SK-N-SH treated with all-trans-retinoic acid at 6 μM for 48 hours (cell line): ENCODE measurements around the gene LIPH.

ENCODE experiments used
- ATAC-seq: fragments of 200-7000 bp; cut with Tn5 transposase; 3 replicates; pipeline ENCODE4 v1.9.1; 2020; ENCODE audit warnings: mild to moderate bottlenecking, moderate library complexity
- ARNTL ChIP-seq: fragments of 450-650 bp; formaldehyde crosslinking; IDR thresholded peaks from 2 replicates; pipeline ENCODE4 v1.5.0; 2020; ENCODE audit warnings: low read depth, mild to moderate bottlenecking, moderate library complexity, borderline replicate concordance
- BACH2 ChIP-seq: fragments of 250-450 bp; sonication (Bioruptor Pico); IDR thresholded peaks from 2 replicates; pipeline ENCODE4 v1.9.0; 2021; ENCODE audit warnings: mild to moderate bottlenecking, borderline replicate concordance
- CSDC2 ChIP-seq: fragments of 250-450 bp; sonication (Bioruptor Pico); IDR thresholded peaks from 2 replicates; pipeline ENCODE4 v1.5.0; 2020; ENCODE audit warnings: mild to moderate bottlenecking, moderate library complexity
- ESRRG ChIP-seq: fragments of 250-450 bp; sonication (Bioruptor Pico); IDR thresholded peaks from 2 replicates; pipeline ENCODE4 v1.6.1; 2021; ENCODE audit warnings: mild to moderate bottlenecking
- GLIS3 ChIP-seq: fragments of 250-450 bp; sonication (Bioruptor Pico); IDR thresholded peaks from 2 replicates; pipeline ENCODE4 v1.5.0; 2020; ENCODE audit warnings: mild to moderate bottlenecking, moderate library complexity
- ISL1 ChIP-seq: fragments of 250-450 bp; sonication (Bioruptor Pico); IDR thresholded peaks from 2 replicates; pipeline ENCODE4 v2.1.2; 2022; ENCODE audit warnings: mild to moderate bottlenecking, moderate library complexity
- PATZ1 ChIP-seq: fragments of 250-450 bp; sonication (Bioruptor Pico); IDR thresholded peaks from 2 replicates; pipeline ENCODE4 v1.8.0; 2020; ENCODE audit warnings: mild to moderate bottlenecking, moderate library complexity, borderline replicate concordance
- POU6F1 ChIP-seq: fragments of 250-450 bp; sonication (Bioruptor Pico); IDR thresholded peaks from 2 replicates; pipeline ENCODE4 v1.8.0; 2021; ENCODE audit warnings: low read depth, mild to moderate bottlenecking, moderate library complexity, borderline replicate concordance
- PPARA ChIP-seq: fragments of 250-450 bp; sonication (Bioruptor Pico); IDR thresholded peaks from 2 replicates; pipeline ENCODE4 v1.5.0; 2020; ENCODE audit warnings: mild to moderate bottlenecking, borderline replicate concordance
- RARB ChIP-seq: fragments of 250-450 bp; sonication (Bioruptor Pico); IDR thresholded peaks from 2 replicates; pipeline ENCODE4 v1.8.0; 2021; ENCODE audit warnings: mild to moderate bottlenecking, moderate library complexity
- SNAI2 ChIP-seq: fragments of 250-450 bp; sonication (Bioruptor Pico); IDR thresholded peaks from 2 replicates; pipeline ENCODE4 v1.5.0; 2020; ENCODE audit warnings: mild to moderate bottlenecking, moderate library complexity
- TOX ChIP-seq: fragments of 250-450 bp; sonication (Bioruptor Pico); IDR thresholded peaks from 2 replicates; pipeline ENCODE4 v1.8.0; 2021; ENCODE audit warnings: mild to moderate bottlenecking, moderate library complexity, borderline replicate concordance
- ZFP3 ChIP-seq: fragments of 250-450 bp; sonication (Bioruptor Pico); IDR thresholded peaks from 2 replicates; pipeline ENCODE4 v1.5.0; 2020; ENCODE audit warnings: mild to moderate bottlenecking, moderate library complexity
- ZFP30 ChIP-seq: fragments of 450-650 bp; formaldehyde crosslinking; IDR thresholded peaks from 2 replicates; pipeline ENCODE4 v1.5.0; 2022; ENCODE audit warnings: mild to moderate bottlenecking, moderate library complexity
- ZNF70 ChIP-seq: fragments of 450-650 bp; formaldehyde crosslinking; IDR thresholded peaks from 2 replicates; pipeline ENCODE4 v1.5.0; 2020; ENCODE audit warnings: mild to moderate bottlenecking, moderate library complexity
- ZNF8 ChIP-seq: fragments of 450-650 bp; formaldehyde crosslinking; IDR thresholded peaks from 2 replicates; pipeline ENCODE4 v1.5.0; 2020; ENCODE audit warnings: mild to moderate bottlenecking, moderate library complexity
- TF ChIP-seq, protein P1 (sequence below): fragments of 250-450 bp; sonication (Bioruptor Pico); IDR thresholded peaks from 2 replicates; pipeline ENCODE4 v1.5.1; 2021; ENCODE audit warnings: mild to moderate bottlenecking, moderate library complexity
- TF ChIP-seq, protein P2 (sequence below): fragments of 250-450 bp; sonication (Bioruptor Pico); IDR thresholded peaks from 2 replicates; pipeline ENCODE4 v1.5.1; 2020; ENCODE audit warnings: low read depth, mild to moderate bottlenecking, moderate library complexity

LIPH gene

GRCh38 chr3:185519021-185519420 is 33.4 kb downstream of the LIPH start:
- no peak for ATAC-seq
- TF ChIP-seq GLIS3 (CRISPR knock-in tag) (no peak), BACH2 (CRISPR knock-in tag) (no peak), PPARA (CRISPR knock-in tag) (no peak), CSDC2 (CRISPR knock-in tag) (no peak), ZNF8 (CRISPR knock-in tag) (peak; percentile 50; the same call in 1 of the 2 replicates), SNAI2 (CRISPR knock-in tag) (no peak)

DNA sequence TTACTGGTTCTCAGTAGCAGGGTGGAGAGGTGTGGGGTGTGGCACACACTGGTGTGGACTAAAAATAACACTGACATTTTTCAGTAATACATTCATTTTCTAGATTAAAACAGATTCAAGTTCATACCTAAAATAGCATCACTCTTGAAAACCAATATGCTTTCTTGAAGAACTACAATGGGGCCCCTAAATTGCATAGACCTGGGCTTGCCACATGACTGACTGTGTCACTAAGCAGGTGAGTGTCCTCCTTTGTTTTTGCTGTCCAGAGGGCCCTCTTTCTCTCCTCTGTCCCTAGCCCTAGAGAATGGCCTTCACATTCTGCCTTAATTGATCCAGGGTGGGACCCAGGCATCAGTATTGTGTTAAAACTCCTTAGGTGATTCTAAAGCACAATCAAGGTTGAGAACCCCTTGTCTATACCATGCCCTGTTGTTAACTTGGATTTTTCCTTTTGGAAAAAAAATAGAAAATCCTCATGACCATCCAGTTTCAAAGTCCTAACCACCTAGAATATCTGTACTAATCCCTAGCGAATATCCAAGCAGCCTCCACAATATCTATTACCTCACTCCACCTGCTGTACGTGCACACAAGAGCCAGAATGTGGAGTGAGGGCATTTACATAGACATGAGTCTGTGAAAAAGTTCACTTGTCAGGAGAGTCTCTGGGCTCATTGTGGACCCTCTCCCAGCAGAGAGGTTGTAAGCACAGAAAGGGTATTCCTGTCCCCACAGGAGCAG is 34.8 kb downstream of the LIPH start:
- TF ChIP-seq BACH2 (CRISPR knock-in tag) (no peak), ZFP3 (CRISPR knock-in tag) (no peak), PPARA (CRISPR knock-in tag) (no peak), ARNTL (CRISPR knock-in tag) (no peak)
- no peak for ATAC-seq

DNA sequence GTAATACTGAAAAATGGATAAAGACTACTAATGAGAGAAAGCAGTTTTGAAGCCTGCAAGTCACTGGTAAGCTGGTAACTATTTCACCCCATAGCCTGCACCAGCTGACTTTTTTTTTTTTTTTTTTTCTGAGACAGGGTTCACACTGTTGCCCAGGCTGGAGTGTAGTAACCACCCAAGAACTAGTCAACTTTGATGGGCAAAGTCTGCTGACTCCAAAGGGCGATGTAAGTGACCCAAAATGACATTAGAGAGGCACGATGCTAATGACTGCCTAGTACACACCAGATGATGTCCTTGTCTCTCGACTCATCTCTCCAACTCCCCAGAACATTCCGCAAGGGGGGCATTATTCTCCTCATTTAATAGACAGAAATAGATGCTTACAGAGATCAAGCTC is 40.7 kb downstream of the LIPH start:
- no peak for ATAC-seq
- TF ChIP-seq SNAI2 (CRISPR knock-in tag) = no peak

DNA sequence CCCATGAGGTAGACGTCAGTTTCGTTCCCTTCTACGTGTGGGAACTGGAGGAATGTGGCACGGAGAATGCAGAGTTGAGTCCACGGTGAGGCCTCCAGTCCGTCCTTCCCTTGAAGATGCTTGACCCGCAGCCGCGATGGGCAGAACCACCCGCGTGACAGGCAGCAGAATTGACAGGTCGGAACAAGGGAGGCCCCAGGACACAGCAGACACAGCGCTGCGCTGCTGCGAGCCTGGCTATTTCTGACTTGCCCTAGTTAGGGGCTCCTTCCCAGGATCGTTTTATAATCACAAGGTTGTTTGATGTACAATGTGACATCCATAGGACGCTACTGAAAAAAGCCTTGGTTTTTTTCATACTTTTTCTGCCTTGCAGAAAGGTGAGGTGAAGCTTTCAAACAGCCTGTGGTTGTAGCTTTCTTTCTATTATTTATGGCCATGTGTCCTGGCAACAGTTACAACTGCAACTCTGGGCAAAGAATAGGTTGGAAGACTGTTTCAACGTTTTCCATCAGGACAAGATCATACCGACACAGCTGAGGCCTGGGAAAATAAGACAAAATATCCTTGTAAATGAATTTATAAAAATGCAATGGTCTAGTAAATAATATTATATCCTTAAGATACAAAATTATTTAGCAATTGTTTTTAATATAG is 43.9 kb downstream of the LIPH start:
- ATAC-seq = no peak
- TF ChIP-seq GLIS3 (CRISPR knock-in tag) (no peak), RARB (CRISPR knock-in tag) (no peak), ZNF8 (CRISPR knock-in tag) (no peak), ESRRG (CRISPR knock-in tag) (no peak), PPARA (CRISPR knock-in tag) (no peak), PATZ1 (CRISPR knock-in tag) (no peak), ZFP30 (no peak)
- TF ChIP-seq, all 23 proteins: peak for 0

- ATAC-seq = no peak
- TF ChIP-seq ZNF70 (CRISPR knock-in tag) (no peak), ESRRG (CRISPR knock-in tag) (no peak), ARNTL (CRISPR knock-in tag) (no peak), BACH2 (CRISPR knock-in tag) (no peak), ZFP30 (no peak), PPARA (CRISPR knock-in tag) (no peak), PATZ1 (CRISPR knock-in tag) (no peak), SNAI2 (CRISPR knock-in tag) (no peak), ISL1 (CRISPR knock-in tag) (no peak), ZNF8 (CRISPR knock-in tag) (no peak), RARB (CRISPR knock-in tag) (no peak), GLIS3 (CRISPR knock-in tag) (no peak), POU6F1 (CRISPR knock-in tag) (no peak), CSDC2 (CRISPR knock-in tag) (no peak), TOX (CRISPR knock-in tag) (no peak), ZFP3 (CRISPR knock-in tag) (no peak)
- TF ChIP-seq, protein P1, sequence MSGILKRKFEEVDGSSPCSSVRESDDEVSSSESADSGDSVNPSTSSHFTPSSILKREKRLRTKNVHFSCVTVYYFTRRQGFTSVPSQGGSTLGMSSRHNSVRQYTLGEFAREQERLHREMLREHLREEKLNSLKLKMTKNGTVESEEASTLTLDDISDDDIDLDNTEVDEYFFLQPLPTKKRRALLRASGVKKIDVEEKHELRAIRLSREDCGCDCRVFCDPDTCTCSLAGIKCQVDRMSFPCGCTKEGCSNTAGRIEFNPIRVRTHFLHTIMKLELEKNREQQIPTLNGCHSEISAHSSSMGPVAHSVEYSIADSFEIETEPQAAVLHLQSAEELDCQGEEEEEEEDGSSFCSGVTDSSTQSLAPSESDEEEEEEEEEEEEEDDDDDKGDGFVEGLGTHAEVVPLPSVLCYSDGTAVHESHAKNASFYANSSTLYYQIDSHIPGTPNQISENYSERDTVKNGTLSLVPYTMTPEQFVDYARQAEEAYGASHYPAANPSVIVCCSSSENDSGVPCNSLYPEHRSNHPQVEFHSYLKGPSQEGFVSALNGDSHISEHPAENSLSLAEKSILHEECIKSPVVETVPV (CRISPR knock-in tag) = no peak
- TF ChIP-seq, protein P2, sequence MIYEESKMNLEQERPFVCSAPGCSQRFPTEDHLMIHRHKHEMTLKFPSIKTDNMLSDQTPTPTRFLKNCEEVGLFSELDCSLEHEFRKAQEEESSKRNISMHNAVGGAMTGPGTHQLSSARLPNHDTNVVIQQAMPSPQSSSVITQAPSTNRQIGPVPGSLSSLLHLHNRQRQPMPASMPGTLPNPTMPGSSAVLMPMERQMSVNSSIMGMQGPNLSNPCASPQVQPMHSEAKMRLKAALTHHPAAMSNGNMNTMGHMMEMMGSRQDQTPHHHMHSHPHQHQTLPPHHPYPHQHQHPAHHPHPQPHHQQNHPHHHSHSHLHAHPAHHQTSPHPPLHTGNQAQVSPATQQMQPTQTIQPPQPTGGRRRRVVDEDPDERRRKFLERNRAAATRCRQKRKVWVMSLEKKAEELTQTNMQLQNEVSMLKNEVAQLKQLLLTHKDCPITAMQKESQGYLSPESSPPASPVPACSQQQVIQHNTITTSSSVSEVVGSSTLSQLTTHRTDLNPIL = no peak
Observed at GRCh38 chr3:185507883-185508282, 44.5 kb downstream of the LIPH start.
